Measurements from ENCODE around the gene WDR5B. TPM values are rescaled to one million over a fixed set of nuclear protein-coding genes. Genes with fewer than 3 reads are reported as not detected.

The WDR5B gene
- total and polyA plus RNA-seq, 2 experiments from 2014 or later: 1.9 to 8.2 TPM

- 90% methylated on average over 4 of the region's 4 CpGs for WGBS (ENCODE audit: low lambda C conversion rate, missing lambda C conversion rate)
- TF ChIP-seq EZH2 (IDR thresholded peaks at IDR 0.05; ENCODE audit: borderline replicate concordance): no peak
- no peak for TF ChIP-seq CTCF (IDR thresholded peaks at IDR 0.05; ENCODE audit: poor library complexity)
- TF ChIP-seq EZH2phosphoT487 (IDR thresholded peaks at IDR 0.05; ENCODE audit: low read depth, severe bottlenecking, unreplicated experiment): no peak
Observed at GRCh38 chr3:122410111-122410510, 5.8 kb downstream of the WDR5B start.

GRCh38 chr3:122409446-122409845 lies 6.4 kb downstream of the WDR5B start:
- Histone ChIP-seq H3K4me3 (no peak overlapping the region), H3K4me2 (no peak overlapping the region), H3K79me2 (peaks cover 18% of the 10 kb centered on the region), H2AFZ (no peak overlapping the region), H3K27ac (no peak overlapping the region), H3K36me3 (replicated peaks; ENCODE audit: insufficient read depth, low read depth) (no peaks in the 10 kb centered on the region), H3K9me2 (replicated peaks; ENCODE audit: insufficient read depth) (no peaks in the 10 kb centered on the region), H3K9me3 (ENCODE audit: low read depth) (no peaks in the 10 kb centered on the region), H3K4me1 (ENCODE audit: insufficient read depth) (peaks cover under 1% of the 10 kb centered on the region), H4K20me1 (ENCODE audit: insufficient read depth, poor library complexity, severe bottlenecking) (no peaks in the 10 kb centered on the region), H3K27me3 (no peaks in the 10 kb centered on the region)
- WGBS (ENCODE audit: low lambda C conversion rate, missing lambda C conversion rate): 89% methylated on average over 6 of the region's 6 CpGs
- no peak for DNase-seq (ENCODE audit: low spot score)
- no peak for TF ChIP-seq CTCF (IDR thresholded peaks at IDR 0.05; ENCODE audit: poor library complexity)
- no peak for TF ChIP-seq EZH2phosphoT487 (IDR thresholded peaks at IDR 0.05; ENCODE audit: low read depth, severe bottlenecking, unreplicated experiment)
- no peak for TF ChIP-seq EZH2 (IDR thresholded peaks at IDR 0.05; ENCODE audit: borderline replicate concordance)

More at GRCh38 chr3:122410111-122410510, 5.8 kb downstream of the WDR5B start:
- no peak overlapping the region for H3K4me2 ChIP-seq
- no peaks in the 10 kb centered on the region for H3K9me2 ChIP-seq (replicated peaks; ENCODE audit: insufficient read depth)
- H3K9me3 ChIP-seq (ENCODE audit: low read depth): no peaks in the 10 kb centered on the region
- no peak overlapping the region for H3K4me3 ChIP-seq
- no peaks in the 10 kb centered on the region for H4K20me1 ChIP-seq (ENCODE audit: insufficient read depth, poor library complexity, severe bottlenecking)
- no peak for DNase-seq (ENCODE audit: low spot score)
- peaks cover 25% of the 10 kb centered on the region for H3K79me2 ChIP-seq
- H3K4me1 ChIP-seq (ENCODE audit: insufficient read depth): peaks cover 7% of the 10 kb centered on the region
- no peak overlapping the region for H2AFZ ChIP-seq
- no peaks in the 10 kb centered on the region for H3K36me3 ChIP-seq (replicated peaks; ENCODE audit: insufficient read depth, low read depth)
- H3K27me3 ChIP-seq: no peaks in the 10 kb centered on the region
- no peak overlapping the region for H3K27ac ChIP-seq

- H3K9me3 ChIP-seq (ENCODE audit: low read depth): no peaks in the 10 kb centered on the region
- no peaks in the 10 kb centered on the region for H3K9me2 ChIP-seq (replicated peaks; ENCODE audit: insufficient read depth)
- H4K20me1 ChIP-seq (ENCODE audit: insufficient read depth, poor library complexity, severe bottlenecking): no peaks in the 10 kb centered on the region
- no peaks in the 10 kb centered on the region for H3K36me3 ChIP-seq (replicated peaks; ENCODE audit: insufficient read depth, low read depth)
- TF ChIP-seq EZH2phosphoT487 (IDR thresholded peaks at IDR 0.05; ENCODE audit: low read depth, severe bottlenecking, unreplicated experiment): no peak
- no peak for TF ChIP-seq CTCF (IDR thresholded peaks at IDR 0.05; ENCODE audit: poor library complexity)
- no peak for TF ChIP-seq EZH2 (IDR thresholded peaks at IDR 0.05; ENCODE audit: borderline replicate concordance)
- H3K4me2 ChIP-seq: no peak overlapping the region
- H3K4me1 ChIP-seq (ENCODE audit: insufficient read depth): no peaks in the 10 kb centered on the region
- 88% methylated on average over 1 of the region's 1 CpG for WGBS (ENCODE audit: low lambda C conversion rate, missing lambda C conversion rate)
- peaks cover 3% of the 10 kb centered on the region for H3K79me2 ChIP-seq
- H2AFZ ChIP-seq: no peak overlapping the region
- no peak overlapping the region for H3K4me3 ChIP-seq
- DNase-seq (ENCODE audit: low spot score): no peak
- H3K27me3 ChIP-seq: no peaks in the 10 kb centered on the region
- H3K27ac ChIP-seq: no peak overlapping the region
Observed at GRCh38 chr3:122407946-122408345, 7.9 kb downstream of the WDR5B start.

- DNase-seq (ENCODE audit: low spot score): no peak
- Histone ChIP-seq H3K27me3 (no peaks in the 10 kb centered on the region), H3K9me2 (replicated peaks; ENCODE audit: insufficient read depth) (no peaks in the 10 kb centered on the region), H3K4me1 (ENCODE audit: insufficient read depth) (no peaks in the 10 kb centered on the region), H3K36me3 (replicated peaks; ENCODE audit: insufficient read depth, low read depth) (no peaks in the 10 kb centered on the region), H3K9me3 (ENCODE audit: low read depth) (no peaks in the 10 kb centered on the region), H3K79me2 (peaks cover 7% of the 10 kb centered on the region), H3K4me2 (no peak overlapping the region), H2AFZ (no peak overlapping the region), H4K20me1 (ENCODE audit: insufficient read depth, poor library complexity, severe bottlenecking) (no peaks in the 10 kb centered on the region), H3K27ac (no peak overlapping the region), H3K4me3 (no peak overlapping the region)
- WGBS (ENCODE audit: low lambda C conversion rate, missing lambda C conversion rate): 90% methylated on average over 4 of the region's 4 CpGs
- TF ChIP-seq EZH2phosphoT487 (IDR thresholded peaks at IDR 0.05; ENCODE audit: low read depth, severe bottlenecking, unreplicated experiment): no peak
- TF ChIP-seq CTCF (IDR thresholded peaks at IDR 0.05; ENCODE audit: poor library complexity): no peak
- no peak for TF ChIP-seq EZH2 (IDR thresholded peaks at IDR 0.05; ENCODE audit: borderline replicate concordance)
Observed at GRCh38 chr3:122406198-122406597, 9.7 kb downstream of the WDR5B start.
